GOT3 (cell line): ENCODE results near the gene ONECUT3.
"Not testable (repeated sequence)": the region's sequence is repeated elsewhere in the genome, so short reads cannot be mapped to it uniquely, and the experiment has no call there.

Source experiments
- DNase-seq: peaks from one replicate; lab custom pipeline; 2025; ENCODE audit warnings: mixed read lengths; lab: John Stamatoyannopoulos, UW

The ONECUT3 gene

DNA sequence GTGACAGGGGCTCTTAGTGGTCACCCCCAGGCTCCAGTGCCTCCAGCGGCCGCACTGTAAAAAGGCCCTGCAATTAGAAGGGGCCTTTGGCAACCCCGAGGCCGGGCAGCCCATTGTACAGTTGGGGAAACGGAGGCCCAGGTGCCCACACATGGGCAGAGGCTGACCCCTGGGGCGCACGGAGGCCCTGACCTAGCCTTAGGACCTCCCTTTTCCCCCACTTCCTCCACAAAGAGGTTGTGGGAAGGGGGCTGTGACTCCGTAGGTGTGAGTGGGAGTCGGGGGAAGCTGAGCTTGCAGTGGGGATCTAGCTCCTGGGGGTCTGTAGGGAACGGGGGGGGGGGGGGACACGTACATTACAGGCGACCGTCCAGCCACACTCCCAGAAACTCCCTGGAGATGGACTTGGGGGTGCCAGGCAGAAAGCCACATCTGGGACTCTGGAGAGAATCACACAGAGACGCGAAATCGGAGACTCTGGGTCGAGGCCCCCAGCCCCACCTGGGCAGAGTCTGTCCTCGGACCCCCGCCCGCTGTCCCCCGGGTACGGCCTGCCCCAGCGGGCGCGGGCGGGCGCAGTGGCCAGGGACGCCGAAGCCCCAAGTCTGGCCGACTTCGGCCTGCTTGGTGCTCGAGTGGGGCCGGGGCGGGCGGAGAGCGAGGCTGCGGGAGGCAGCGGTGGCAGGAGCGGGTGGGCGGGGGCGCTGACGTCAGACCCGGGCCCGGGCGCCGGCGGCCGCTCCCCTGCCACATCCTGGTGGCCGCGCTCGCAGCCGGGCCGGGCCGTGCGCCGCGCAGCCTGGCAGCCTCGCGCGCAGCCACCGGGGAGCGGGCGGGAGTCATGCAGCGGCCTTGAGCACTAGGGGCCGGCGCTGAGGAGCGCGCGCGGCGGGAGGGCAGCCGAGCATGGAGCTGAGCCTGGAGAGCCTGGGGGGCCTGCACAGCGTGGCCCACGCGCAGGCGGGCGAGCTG, at the start of gene ONECUT3:
TSS of gene ONECUT3 (plus strand) at position 750 of the 972 bp plus-strand sequence. CDS start at position 907, 157 bp downstream.
- no peak for DNase-seq

DNA sequence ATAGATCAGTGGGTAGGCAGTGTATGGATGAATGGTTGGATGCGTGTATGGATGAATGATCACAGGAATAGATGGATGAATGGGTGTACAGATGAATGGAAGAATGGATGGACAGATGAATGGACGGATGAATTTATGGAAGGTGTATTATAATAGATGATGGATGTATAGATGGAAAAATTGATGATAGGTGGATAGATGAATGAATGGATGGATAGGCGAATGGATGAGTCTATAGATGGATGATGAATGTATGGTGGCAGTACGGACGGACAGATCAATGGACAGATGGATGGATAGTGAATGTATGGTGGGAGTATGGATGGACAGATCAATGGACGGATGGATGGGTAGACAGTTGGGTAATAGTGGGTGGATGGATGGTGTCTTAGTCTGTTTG, 49.0 kb upstream of the ONECUT3 start:
- no peak for DNase-seq

DNA sequence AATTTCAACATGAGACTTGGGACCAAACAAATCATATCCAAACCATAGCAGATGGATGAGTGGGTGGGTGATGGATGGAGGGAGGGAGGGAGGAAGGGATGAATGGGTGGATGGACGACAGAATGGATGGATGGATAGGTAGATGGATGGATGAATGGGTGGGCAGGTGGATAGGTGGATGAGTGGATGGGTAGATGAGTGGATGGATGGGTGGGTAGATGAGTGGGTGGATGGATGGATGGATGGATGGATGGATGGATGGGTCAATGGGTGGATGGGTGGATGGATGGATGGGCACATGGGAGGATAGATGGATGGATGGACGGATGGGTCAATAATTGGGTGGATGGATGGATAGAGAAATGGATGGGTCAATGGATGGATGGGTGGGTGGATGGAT, 47.9 kb upstream of the ONECUT3 start:
- DNase-seq: no peak

DNA sequence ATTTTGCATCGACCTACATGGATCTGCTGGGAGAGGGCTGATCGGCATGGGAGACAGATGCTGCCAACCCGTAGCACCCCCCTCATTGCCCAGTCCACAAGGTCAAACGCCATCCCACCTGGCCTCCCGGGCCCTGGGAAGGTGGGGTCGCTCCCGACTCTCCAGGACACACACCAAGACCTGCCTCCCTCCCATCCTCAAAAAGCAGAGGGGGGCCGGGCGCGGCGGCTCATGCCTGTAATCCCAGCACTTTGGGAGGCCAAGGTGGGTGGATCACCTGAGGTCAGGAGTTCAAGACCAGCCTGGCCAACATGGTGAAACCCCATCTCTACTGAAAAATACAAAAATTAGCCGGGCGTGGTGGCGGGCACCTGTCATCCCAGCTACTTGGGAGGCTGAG, 46.7 kb upstream of the ONECUT3 start:
- not testable (repeated sequence) for DNase-seq

DNA sequence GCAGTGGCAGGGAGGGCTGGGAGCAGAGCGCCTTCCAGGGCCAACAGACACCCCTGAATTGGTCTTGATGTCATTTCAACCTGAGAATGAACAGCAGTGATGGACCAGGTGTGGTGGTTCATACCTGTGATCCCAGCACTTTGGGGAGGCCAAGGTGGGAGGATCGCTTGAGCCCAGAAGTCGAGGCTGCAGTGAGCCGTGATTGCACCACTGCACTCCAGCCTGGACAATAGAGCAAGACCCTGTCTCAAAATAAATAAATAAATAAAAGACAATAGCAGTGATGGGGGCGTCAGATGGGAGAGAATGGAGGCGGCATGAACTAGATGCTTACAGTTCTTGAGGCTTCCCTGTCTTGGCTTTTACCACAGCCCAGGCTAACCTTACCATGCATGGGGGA, 46.1 kb upstream of the ONECUT3 start:
- DNase-seq: no peak

DNA sequence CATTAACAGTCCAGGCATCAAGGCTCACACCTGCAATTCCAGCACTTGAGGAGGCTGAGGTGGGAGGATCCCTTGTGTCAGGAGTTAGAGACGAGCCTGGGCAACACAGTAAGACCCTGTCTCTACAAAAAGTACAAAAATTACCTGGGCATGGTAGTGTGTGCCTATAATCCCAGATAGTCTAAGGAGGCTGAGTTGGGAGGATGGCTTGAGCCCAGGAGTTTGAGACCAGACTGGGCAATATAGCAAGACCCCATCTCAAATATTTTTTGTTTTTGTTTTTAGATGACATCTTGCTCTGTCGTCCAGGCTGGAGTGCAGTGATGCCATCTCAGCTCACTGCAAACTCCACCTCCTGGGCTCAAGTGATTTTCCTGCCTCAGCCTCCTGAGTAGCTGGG, 40.1 kb upstream of the ONECUT3 start:
- no peak for DNase-seq

DNA sequence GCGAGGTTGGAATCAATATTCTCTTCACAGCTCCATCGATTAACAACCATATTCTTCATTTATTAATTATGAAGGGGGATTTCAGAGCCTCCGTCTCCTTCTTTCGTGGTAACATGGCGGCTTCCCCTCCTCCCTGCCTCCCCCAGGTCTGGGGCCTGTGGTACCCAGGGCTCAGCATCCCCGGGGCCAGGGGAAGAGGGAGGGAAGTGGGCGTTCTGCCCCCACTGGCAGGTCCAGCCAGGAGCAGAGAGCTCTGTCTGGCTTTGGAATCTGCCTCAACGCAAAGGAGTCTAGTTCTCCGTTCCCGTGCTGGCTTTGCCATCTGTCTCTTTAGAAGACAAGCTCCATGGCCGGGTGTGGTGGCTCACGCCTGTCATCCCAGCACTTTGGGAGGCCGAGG, 37.8 kb upstream of the ONECUT3 start:
- DNase-seq: no peak

DNA sequence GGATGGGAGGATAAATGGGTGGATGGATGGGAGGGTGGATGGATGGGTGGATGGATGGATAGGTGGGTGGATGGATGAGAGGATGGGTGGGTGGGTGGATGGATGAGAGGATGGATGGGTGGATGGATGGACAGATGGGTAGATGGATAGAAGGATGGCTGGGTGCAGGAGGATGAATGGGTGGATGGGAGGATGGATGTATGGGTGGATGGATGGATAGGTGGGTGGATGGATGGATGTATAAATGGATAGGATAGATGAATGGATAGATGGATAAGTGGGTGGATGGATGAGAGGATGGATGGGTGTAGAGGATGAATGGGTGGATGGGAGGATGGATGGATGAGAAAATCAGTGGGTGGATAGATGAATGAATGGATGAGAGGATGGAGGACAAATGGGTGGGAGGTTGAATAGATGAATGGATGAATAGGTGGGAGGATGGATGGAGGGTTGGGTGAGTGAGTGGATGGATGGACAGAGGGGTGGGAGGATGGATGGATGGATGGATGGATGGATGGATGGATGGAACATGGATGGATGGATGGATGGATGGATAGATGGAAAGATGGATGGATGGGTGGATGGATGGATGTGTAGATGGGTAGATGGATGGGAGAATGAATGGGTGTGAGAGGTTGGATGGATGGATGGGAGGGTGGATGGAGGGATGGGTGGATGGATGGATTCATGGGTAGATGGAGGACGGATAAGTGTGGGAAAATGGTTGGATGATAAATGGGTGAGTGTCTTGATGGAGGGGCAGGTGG, 35.9 kb upstream of the ONECUT3 start:
- DNase-seq: no peak

DNA sequence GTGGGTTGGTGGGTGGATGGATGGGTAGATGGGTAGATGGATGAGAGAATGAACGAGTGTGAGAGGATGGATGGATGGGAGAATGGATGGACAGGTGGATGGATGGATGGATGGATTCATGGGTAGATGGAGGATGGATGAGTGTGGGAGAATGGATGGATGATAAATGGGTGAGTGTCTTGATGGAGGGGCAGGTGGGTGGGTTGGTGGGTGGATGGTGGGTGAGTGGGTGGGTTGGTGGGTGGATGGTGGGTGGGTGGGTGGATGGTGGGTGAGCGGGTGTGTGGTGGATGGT, 35.4 kb upstream of the ONECUT3 start:
- no peak for DNase-seq

DNA sequence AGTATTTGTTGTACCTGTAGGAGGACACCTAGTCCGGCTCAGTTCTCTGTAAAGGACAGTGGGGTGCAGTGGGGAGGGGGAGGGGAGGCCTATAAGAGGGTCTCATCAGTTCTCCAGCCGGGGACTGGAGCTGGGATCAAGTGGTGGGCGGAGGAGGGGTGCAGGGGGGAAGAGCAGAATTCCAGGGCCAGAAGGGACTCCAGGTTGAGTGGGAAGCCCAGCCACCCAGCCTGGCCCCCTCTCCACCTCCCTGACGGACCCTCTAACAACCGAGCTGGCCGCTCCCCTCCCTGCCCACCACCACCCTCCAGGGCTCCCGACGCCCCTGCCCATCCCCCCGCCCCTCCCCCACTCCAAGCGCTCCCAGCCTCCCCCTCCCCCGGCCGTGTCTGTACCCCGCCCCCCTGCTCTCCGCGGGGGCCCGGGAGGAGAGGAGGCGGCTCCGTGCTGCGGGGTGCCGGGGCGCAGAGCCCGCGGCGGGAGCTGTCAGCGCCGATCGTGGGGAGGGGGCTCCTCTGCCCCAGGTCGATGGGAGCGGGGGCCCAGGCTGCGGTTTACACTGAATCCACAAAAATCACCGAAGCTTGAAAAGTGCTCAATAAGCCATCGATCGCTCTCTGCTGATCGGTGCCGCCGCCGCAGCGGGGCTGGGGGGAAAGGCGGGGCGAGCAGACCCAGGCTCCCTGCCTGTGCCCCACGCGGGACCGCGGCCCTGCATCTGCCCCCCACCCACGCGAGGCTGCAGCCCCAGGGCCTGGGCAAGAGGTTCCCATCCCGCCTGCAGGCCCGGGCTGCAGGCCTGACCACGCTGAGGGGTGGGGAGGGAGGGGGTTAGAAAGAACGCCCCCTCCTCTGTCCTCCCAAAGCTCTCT, 34.6 kb upstream of the ONECUT3 start:
- no peak for DNase-seq

DNA sequence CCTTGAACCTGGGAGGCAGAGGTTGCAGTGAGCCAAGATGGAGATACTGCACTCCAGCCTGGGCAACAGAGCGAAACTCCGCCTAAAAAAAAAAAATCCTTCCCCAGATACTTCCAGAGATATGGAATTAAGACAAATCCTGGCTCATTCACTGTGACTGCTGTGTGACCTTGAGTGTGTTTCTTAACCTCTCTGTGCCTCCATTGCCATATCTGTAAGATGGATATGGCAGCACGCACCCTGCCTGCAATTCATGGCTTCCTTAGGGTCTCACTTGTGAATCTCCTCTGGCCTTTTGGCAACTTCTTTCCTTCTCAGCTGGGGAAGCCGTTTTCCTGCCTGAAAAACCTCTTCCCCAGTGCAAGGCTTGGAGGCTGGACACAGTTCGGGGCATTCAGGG, 33.8 kb upstream of the ONECUT3 start:
- DNase-seq: no peak

DNA sequence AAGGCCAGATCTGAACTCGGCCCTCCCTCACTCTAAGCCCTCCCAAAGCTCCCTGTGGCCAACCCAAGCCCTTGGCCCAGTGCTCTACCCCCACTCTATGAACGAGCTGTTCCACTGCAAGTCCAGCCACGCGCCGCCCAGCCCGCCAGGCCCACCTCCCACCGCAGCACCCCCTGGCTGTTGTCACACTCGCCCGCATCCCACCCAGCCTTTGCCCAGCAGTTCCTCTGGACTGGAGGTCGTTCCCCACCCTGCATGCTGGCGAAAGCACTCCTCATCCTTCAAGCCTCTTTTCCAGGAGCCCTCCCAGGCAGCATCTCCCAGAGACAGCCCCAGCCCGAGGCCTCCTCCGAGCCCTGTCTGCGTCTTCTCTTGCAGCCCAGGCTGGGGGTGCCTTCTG, 33.1 kb upstream of the ONECUT3 start:
- no peak for DNase-seq

DNA sequence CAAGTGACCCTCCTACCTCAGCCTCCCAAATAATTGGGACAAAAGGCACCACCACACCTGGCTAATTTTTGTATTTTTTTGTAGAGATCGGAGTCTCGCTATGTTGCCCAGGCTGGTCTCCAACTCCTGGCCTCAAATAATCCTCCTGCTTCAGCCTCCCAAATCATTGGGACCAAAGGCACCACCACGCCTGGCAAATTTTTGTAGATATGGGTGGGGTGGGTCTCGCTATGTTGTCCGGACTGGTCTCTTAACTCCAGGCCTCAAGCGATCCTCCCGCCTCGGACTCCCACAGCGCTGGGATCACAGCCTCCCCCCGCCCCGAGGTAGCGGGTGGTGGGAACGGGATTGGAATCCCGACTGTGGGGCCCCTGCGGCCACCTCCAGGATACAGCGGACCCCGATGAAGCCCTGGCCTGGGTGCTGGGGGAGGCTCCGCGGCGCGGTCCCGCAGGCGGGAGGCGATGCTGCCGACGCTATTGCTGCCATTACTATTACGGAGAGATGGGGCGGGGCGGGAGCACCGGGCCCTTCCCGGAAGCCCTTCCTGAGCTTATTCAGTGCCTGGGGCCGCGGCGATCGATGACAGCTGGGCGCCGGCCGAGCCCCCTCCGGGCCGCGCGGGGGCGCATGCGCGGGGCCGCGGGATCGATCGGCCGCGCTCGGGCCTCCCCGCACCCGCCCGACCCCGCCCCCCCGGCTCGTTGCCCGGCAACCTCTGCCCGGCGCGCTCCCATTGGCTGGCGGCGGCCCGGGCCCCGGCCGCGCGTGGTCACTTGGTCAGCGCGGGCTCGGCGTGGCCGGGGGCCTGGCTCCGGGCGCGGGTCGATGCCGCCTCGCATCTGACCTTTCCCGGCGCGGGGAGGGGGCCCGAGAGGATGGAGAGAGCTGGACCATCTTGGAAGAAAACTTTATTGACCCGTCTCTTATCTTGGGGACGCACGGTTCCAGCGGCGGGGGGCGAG, 27.9 kb upstream of the ONECUT3 start:
- DNase-seq: no peak

DNA sequence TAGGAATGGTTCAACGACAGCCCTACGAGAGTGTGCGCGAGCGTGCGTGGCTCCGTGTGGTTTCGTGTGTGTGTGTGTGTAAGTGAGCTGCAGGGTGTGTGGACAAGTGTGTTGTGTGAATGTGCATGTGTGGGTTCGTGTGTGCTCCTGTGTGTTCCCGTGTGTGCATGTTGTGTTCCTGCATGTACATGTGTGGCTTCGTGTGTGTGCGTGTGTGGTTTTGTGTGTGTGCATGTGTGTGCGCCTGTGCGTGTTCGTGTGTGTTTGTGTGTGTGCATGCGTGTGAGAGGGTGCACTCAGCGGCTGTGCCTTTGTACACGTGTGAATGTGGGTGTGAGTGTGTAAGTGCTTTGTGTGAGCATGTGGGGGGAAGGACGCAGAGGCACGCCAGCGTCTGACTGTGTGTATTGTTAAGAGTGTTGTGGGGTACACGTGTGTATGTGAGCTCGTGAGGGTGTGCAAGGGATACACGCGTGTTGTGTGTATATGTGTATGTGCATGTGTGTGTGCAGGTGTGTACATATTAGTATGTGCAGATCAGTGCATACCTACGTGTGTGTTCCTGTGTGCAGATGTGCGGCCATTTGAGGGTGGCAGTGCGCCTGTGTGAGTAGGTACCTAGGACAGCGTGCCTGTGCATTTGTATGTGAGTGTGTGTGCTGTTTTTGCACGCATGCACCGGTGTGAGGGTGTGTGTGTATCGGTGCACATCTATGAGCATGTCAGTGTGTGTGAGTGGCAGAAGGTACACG, 24.3 kb upstream of the ONECUT3 start:
- no peak for DNase-seq

DNA sequence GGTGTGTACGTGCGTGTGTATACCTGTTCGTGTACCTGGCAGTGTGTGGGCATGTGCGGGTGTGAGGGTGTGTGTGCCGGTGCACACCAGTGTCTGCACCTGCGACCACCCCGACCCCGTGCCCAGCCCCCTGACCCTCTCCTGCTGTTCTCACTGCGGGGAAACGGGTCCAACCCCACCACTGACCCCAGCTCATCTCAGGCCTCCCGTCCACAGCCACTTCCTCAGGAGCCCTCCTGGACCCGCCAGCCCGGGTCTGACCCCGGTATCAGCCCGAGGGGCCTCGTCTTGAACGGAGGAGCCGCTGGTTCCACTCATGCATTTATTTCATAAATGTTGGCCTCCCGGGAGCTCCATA, 23.8 kb upstream of the ONECUT3 start:
- no peak for DNase-seq

DNA sequence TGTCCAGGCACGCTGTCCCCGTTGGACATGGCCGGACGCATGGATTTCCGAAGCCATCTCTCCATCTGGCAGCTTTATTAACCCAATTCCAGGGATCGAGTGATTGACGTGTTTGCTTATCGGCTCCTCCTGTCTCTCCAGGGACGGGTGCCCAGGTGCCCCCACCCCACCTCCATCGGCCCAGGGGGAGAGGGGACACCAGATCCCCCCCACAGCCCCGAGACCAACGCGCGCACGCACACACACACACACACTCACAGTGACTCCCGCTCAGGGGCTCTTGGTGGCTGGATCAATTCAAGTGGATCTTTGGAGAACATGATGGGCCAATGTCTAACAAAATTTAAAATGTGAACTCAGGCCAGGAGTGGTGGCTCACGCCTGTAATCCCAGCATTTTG, 23.1 kb upstream of the ONECUT3 start:
- DNase-seq: no peak

DNA sequence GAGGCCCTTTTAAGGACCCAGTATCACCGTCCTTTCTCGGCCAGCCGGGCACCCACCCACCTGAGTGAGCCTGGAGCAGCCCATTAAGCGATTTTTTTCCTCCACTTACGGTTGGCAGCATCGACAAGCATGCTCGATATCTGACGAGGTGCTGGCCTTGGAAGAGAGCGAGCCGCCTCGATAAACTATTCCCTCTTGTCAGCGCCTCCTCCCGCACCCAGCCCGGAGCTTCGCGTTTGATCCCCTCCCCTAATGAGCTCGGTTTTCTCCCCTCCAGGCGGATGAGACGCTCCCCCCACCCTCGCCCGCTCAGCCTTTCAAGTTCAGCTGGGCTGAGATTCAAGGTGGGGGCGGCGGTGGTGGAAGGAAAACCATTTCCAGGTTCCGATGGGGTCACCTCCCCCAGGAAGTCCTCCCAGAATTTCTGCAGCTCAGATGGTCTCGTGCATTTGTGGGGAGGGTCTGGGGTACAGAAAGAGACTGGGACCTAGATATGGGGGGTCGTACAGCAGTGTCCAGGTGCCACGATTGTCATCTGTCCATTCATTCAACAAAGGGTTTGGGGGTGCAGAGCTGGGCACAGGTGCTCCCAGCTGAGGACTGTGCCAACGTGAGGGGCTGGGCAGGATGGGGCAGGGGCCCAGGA, 18.9 kb upstream of the ONECUT3 start:
- no peak for DNase-seq

DNA sequence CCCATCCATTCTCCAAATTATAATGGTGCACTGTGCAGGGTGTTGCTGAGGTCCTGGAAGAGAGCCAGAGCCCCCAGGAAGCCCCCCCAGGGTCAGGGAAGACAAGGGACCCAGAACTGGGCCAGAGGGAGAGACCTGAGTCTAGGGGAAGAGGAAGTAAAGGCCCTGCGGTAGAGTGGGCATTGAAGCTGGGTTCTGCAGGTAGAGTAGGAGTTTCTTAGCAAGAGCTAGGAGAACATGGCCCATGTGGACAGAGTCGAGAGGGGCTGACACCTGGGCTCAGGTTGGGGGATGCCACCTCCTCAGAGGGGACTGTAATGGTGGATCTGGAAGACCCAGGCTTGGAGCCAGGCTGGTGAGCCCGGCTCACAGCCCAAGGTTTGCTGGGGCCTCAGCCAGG, 17.0 kb upstream of the ONECUT3 start:
- no peak for DNase-seq

DNA sequence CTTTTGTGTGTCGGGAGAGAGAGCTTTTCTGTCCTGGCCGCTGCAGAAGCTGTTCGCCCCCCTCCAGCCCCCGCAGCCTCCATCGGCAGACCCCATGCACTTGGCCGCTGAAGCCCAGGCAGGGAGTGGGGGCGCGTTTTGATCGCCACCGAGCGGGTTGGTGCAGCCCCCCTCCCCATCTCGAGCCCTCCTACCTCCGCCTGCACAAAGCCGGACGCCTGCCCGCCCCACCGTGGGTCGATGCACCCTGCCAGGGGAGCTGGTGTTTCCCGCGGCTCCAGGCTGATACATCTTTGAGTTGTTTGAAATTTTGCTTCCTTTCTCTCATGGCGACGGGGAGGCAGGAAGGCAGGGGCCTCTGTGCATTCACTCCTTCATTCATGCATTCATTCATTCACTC, 16.4 kb upstream of the ONECUT3 start:
- DNase-seq: no peak
